PC-3 (cell line): ENCODE data around the gene NUP210L. TPM values are rescaled to one million over a fixed set of nuclear protein-coding genes. Genes with fewer than 3 reads are reported as not detected.

Source experiments
- ATAC-seq: fragments of 200-7000 bp; cut with Tn5 transposase; 2 replicates; pipeline ENCODE4 v1.9.1; 2020; ENCODE audit warnings: mild to moderate bottlenecking, moderate library complexity
- BruUV-seq: library from RNA; stranded (reverse); fragments of 400-500 nt; replicated peaks from 2 replicates; lab custom pipeline; 2021; lab: Mats Ljungman, UMichigan
- CTCF ChIA-PET: fragments of 300-600 bp; sonication (Branson Sonifier 250); formaldehyde crosslinking; loops from one replicate; lab custom pipeline; 2022; ENCODE audit warnings: antibody characterized with exemption; lab: Charles Lee
- POLR2A ChIA-PET: fragments of 300-600 bp; sonication (Branson Sonifier 250); formaldehyde crosslinking; loops from one replicate; lab custom pipeline; 2022; ENCODE audit warnings: antibody characterized with exemption; ENCODE audit not compliant: unreplicated experiment; lab: Charles Lee
- DNase-seq: peaks from one replicate; pipeline ENCODE4 v3.0.0-alpha.2; 2015
- H2AFZ ChIP-seq: fragments of 300-600 bp; sonication (generic); 2 replicates; pipeline ENCODE4 v1.6.0; 2016; ENCODE audit warnings: antibody characterized with exemption, low read length
- H3F3A ChIP-seq: fragments of 300-600 bp; sonication (generic); one replicate; pipeline ENCODE4 v1.6.0; 2017; ENCODE audit warnings: antibody characterized with exemption, low read length, control low read depth, mild to moderate bottlenecking; ENCODE audit not compliant: unreplicated experiment
- H3K27ac ChIP-seq: fragments of 300-600 bp; sonication (generic); 2 replicates; pipeline ENCODE4 v1.5.1; 2016; ENCODE audit warnings: mild to moderate bottlenecking, low read length
- H3K27me3 ChIP-seq: fragments of 300-600 bp; sonication (generic); 2 replicates; pipeline ENCODE4 v1.6.1; 2016; ENCODE audit warnings: low read length, mixed read lengths
- H3K36me3 ChIP-seq: fragments of 300-600 bp; sonication (generic); 2 replicates; pipeline ENCODE4 v1.6.1; 2016; ENCODE audit warnings: low read depth, mixed run types, low read length, mixed read lengths
- H3K4me1 ChIP-seq: fragments of 300-600 bp; sonication (generic); 2 replicates; pipeline ENCODE4 v1.5.1; 2016; ENCODE audit warnings: low read length; ENCODE audit not compliant: insufficient read depth
- H3K4me2 ChIP-seq: fragments of 300-600 bp; sonication (generic); 2 replicates; pipeline ENCODE4 v1.6.0; 2016; ENCODE audit warnings: low read length
- H3K4me3 ChIP-seq: fragments of 300-600 bp; sonication (generic); 2 replicates; pipeline ENCODE4 v1.5.1; 2016; ENCODE audit warnings: mild to moderate bottlenecking, low read length, mixed read lengths
- H3K79me2 ChIP-seq: fragments of 300-600 bp; sonication (generic); 2 replicates; pipeline ENCODE4 v1.6.1; 2017; ENCODE audit warnings: low read length, mixed read lengths
- H3K9ac ChIP-seq: fragments of 300-600 bp; sonication (generic); 2 replicates; pipeline ENCODE4 v1.6.0; 2016; ENCODE audit warnings: mild to moderate bottlenecking, low read length
- H3K9me2 ChIP-seq: fragments of 300-600 bp; sonication (generic); replicated peaks from 2 replicates; pipeline ENCODE4 v1.6.1; 2016; ENCODE audit warnings: mixed run types, low read length, mixed read lengths
- H3K9me3 ChIP-seq: fragments of 300-600 bp; sonication (generic); 2 replicates; pipeline ENCODE4 v1.6.1; 2016; ENCODE audit warnings: low read length, mixed read lengths
- H4K20me1 ChIP-seq: fragments of 300-600 bp; sonication (generic); 2 replicates; pipeline ENCODE4 v1.6.1; 2016; ENCODE audit warnings: low read length, mixed read lengths
- CTCF ChIP-seq: fragments of 300-600 bp; sonication (generic); conservative IDR thresholded peaks from 2 replicates; pipeline ENCODE4 v1.5.1; 2017; ENCODE audit warnings: antibody characterized with exemption, low read depth, mild to moderate bottlenecking, low read length
- EZH2 ChIP-seq: fragments of 300-600 bp; sonication (generic); IDR thresholded peaks from one replicate; pipeline ENCODE4 v1.6.1; 2017; ENCODE audit warnings: antibody characterized with exemption, mild to moderate bottlenecking, low read length; ENCODE audit not compliant: unreplicated experiment
- EZH2phosphoT487 ChIP-seq: fragments of 300-600 bp; sonication (generic); IDR thresholded peaks from 2 replicates; pipeline ENCODE4 v1.6.1; 2018; ENCODE audit warnings: mild to moderate bottlenecking, antibody characterized with exemption, low read length, borderline replicate concordance
- intact Hi-C: fragments of 100-400 bp; cut with micrococcal nuclease; formaldehyde crosslinking; loops from 2 replicates; pipeline ENCODE4 v1.9.0; 2023
- total RNA-seq: library from RNA; depleted of rRNA; stranded (reverse); fragments of >200 nt; gene quantifications from 2 replicates; pipeline ENCODE4 v1.2.3, GENCODE V29; 2014

NUP210L gene
- total RNA-seq, 1 experiment from 2014 or later = 0.04 TPM

DNA sequence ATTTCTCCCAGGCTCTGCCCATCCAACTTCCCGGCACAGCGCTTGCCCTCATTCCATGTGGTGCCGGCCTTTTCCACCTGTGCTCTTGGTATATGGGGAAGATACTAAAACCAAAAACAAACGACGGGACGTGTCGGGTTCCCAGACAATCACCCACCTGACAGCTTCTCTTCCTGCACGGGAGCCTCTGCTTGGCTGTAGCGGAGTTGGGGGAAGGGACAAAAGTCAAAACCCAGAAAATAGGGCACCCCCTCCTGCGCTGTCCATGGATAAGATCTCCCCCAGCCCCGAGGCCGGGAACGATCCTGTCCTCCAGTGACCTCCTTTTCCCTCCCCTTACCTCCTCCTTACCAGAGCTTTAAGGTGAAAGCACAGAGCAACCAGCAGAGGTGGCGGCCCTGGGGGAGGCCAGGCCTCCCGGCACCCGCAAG, 178.0 kb downstream of the NUP210L start:
- Histone ChIP-seq H3K9ac (peak overlapping the region; percentile 83), H3K9me2 (no peaks in the 10 kb centered on the region), H3K9me3 (no peaks in the 10 kb centered on the region), H2AFZ (peak overlapping the region; percentile 94), H3K36me3 (peaks cover 22% of the 10 kb centered on the region), H3K4me2 (peak overlapping the region; percentile 90), H3F3A (no peaks in the 10 kb centered on the region), H3K27me3 (no peaks in the 10 kb centered on the region), H3K27ac (peak overlapping the region; percentile 8; the same call in 1 of the 2 replicates), H3K4me1 (peaks cover 18% of the 10 kb centered on the region), H4K20me1 (no peaks in the 10 kb centered on the region), H3K4me3 (peak overlapping the region; percentile 79), H3K79me2 (peaks cover 20% of the 10 kb centered on the region)
- DNase-seq (no peak), ATAC-seq (peak; percentile 3; the same call in 1 of the 2 replicates)
- no peak for TF ChIP-seq CTCF
- no peak for TF ChIP-seq EZH2phosphoT487
- no peak for TF ChIP-seq EZH2
- intact Hi-C loops = loop anchor here (1.0 kb wide), 3 partner anchors 9 to 19 kb away; partner anchors contain the start of genes CRTC2 and RAB13
- BruUV-seq = no TSS peak
- CTCF ChIA-PET = interaction anchor here (0.5 to 2.4 kb wide), 4 partner anchors 10 to 93 kb away, joined by 3 to 8 read pairs (median 6); partner anchors contain the start of genes CREB3L4, DENND4B and RAB13
- POLR2A ChIA-PET = interaction anchor here (0.5 to 1.7 kb wide), 6 partner anchors 9 to 305 kb away, joined by 3 to 13 read pairs (median 8); partner anchors contain the start of genes CREB3L4, CRTC2 and RPS27

DNA sequence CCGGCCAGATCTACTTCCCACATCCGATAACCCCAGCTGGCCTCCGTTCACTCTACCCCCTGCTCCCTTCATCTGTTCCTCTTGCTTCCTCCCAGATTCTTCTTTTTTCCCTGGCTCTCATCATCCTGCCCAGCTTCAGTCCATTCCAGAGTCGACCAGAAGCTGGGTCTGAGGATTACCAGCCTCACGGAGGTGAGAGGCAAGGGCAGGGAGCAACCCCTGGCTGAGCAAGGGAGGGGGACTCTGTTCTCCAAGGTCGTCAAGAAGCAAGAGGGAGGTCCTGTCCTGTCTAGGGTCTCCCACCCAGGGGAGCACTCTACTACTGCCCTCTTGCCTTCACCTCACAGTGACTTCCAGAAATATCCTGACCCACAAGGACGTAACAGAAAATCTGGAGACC, 181.3 kb downstream of the NUP210L start:
- Histone ChIP-seq H3F3A (no peaks in the 10 kb centered on the region), H2AFZ (no peak overlapping the region), H3K4me1 (peaks cover 21% of the 10 kb centered on the region), H3K79me2 (peaks cover 26% of the 10 kb centered on the region), H3K27ac (no peak overlapping the region), H3K9me2 (no peaks in the 10 kb centered on the region), H3K27me3 (no peaks in the 10 kb centered on the region), H3K36me3 (peaks cover 22% of the 10 kb centered on the region), H3K9me3 (no peaks in the 10 kb centered on the region), H3K4me2 (no peak overlapping the region), H3K9ac (no peak overlapping the region), H4K20me1 (no peaks in the 10 kb centered on the region), H3K4me3 (no peak overlapping the region)
- POLR2A ChIA-PET = interaction anchor here (0.6 kb wide), 1 partner anchor 10 kb away, joined by 4 read pairs; the partner anchor contains the start of gene SLC39A1
- CTCF ChIA-PET = no interaction called here
- intact Hi-C loops = no loop called here
- no TSS peak for BruUV-seq
- no peak for DNase-seq
- TF ChIP-seq EZH2 = no peak
- no peak for TF ChIP-seq EZH2phosphoT487
- no peak for TF ChIP-seq CTCF
- no peak for ATAC-seq

DNA sequence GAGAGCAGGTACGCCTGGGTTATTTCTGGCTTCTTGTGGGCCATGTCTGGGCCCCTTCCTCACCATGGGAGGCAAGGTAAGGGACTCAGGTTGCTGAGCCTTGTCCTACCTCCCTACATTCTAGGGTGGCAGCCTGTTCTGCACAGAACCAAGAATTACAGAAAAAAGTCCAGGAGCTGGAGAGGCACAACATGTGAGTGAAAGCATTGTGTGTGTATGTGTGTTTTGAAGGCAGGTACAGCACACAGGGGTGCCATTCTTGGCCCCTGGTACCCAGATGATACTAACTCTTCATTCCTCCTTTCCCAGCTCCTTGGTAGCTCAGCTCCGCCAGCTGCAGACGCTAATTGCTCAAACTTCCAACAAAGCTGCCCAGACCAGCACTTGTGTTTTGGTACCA, 181.8 kb downstream of the NUP210L start:
- CTCF ChIA-PET = no interaction called here
- ATAC-seq = no peak
- intact Hi-C loops = no loop called here

More for the DNA sequence above, 181.8 kb downstream of the NUP210L start:
- no peak for DNase-seq
- TF ChIP-seq CTCF = no peak
- TF ChIP-seq EZH2phosphoT487 = no peak
- no peak for TF ChIP-seq EZH2
- H3K27ac ChIP-seq = no peak overlapping the region
- no peak overlapping the region for H2AFZ ChIP-seq
- no peaks in the 10 kb centered on the region for H3K27me3 ChIP-seq
- H3F3A ChIP-seq = no peaks in the 10 kb centered on the region
- POLR2A ChIA-PET = interaction anchor here (0.6 kb wide), 1 partner anchor 9 kb away, joined by 4 read pairs; the partner anchor contains the start of gene SLC39A1
- H3K4me3 ChIP-seq = no peak overlapping the region
- H4K20me1 ChIP-seq = no peaks in the 10 kb centered on the region
- H3K9ac ChIP-seq = no peak overlapping the region
- peaks cover 22% of the 10 kb centered on the region for H3K36me3 ChIP-seq
- BruUV-seq = no TSS peak
- H3K9me3 ChIP-seq = no peaks in the 10 kb centered on the region
- H3K4me2 ChIP-seq = no peak overlapping the region
- H3K4me1 ChIP-seq = peaks cover 21% of the 10 kb centered on the region
- peaks cover 30% of the 10 kb centered on the region for H3K79me2 ChIP-seq
- no peaks in the 10 kb centered on the region for H3K9me2 ChIP-seq
